Left renal cortex interstitium (tissue), 4 donors: ENCODE results near the gene DMBT1. TPM values are rescaled to one million over a fixed set of nuclear protein-coding genes. Genes with fewer than 3 reads are reported as not detected.

ENCODE experiments used
- DNase-seq, 4 donors: peaks; one replicate each; pipeline ENCODE4 v3.0.0-alpha.2; 2013; ENCODE audit warnings: low read depth in 4 of 4, low spot score in 2 of 4, missing footprints in 1 of 4
- polyA plus RNA-seq, 4 donors: library from polyadenylated mRNA; unstranded; fragments of 120-200 nt; gene quantifications; one replicate each; pipeline ENCODE4 v1.2.1, GENCODE V29; 2013; ENCODE audit not compliant: insufficient read length in 4 of 4

Gene DMBT1
- polyA plus RNA-seq, 4 donors, result 0.03 to 0.14 (median 0.05) TPM

DNA sequence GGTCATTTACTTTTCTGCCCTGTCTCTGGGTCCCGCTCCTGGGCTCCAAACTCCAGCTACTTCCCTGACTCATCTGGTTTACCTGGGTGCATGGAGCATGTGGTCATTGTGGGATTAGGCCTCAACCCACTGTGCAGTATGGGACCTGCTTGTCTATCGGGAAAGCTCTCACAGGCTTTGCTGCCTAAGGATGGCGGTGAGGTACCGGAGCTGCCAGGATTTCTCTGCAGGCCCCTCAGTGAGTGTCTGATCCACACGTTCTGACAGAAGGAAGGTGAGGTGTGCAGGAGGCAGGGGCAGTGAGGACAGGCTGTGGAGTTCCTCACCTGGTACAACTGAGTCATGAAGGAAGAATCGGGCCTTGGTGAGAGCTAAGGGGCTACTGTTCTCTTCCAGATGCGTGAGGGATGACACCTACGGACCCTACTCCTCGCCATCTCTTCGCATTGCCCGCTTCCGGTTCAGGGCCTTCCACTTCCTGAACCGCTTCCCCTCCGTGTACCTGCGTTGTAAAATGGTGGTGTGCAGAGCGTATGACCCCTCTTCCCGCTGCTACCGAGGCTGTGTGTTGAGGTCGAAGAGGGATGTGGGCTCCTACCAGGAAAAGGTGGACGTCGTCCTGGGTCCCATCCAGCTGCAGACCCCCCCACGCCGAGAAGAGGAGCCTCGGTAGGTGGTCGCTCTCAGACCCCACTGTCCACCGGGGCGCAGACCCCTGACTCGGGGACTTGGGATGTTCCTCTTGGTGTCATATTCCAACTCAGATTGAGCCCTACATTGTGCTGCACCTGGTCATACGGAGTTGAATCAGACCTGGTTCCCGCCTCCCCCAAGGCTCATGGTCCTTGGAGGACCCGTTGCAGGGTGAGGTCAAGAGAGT is 82.4 kb downstream of the DMBT1 start:
- no peak for DNase-seq

DNA sequence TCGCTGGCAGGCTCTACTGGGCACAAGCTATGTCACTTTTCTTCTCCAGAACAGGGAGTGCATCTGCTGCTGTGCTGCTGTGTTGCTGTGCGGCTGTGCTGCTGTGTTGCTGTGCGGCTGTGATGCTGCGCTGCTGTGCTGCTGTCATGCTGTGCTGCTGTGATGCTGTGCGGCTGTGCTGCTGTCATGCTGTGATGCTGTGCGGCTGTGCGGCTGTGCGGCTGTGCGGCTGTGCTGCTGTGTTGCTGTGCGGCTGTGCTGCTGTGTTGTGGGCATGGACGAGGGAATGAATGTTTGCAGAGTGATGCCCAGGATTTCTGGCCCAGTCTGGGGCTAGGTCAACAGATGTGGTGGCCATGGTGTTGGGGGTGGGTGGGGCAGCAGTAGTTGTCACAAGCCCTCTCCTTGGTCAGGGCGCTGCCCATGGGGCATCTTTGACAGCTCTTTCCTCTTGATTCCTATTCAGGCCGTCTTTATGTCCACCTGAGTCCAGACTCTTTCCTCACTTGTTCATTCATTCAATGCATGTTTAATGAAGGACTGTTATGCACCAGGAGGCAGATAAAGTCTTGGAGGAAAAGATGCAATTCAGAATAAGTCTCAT is 83.5 kb downstream of the DMBT1 start:
- DNase-seq, result no peak

DNA sequence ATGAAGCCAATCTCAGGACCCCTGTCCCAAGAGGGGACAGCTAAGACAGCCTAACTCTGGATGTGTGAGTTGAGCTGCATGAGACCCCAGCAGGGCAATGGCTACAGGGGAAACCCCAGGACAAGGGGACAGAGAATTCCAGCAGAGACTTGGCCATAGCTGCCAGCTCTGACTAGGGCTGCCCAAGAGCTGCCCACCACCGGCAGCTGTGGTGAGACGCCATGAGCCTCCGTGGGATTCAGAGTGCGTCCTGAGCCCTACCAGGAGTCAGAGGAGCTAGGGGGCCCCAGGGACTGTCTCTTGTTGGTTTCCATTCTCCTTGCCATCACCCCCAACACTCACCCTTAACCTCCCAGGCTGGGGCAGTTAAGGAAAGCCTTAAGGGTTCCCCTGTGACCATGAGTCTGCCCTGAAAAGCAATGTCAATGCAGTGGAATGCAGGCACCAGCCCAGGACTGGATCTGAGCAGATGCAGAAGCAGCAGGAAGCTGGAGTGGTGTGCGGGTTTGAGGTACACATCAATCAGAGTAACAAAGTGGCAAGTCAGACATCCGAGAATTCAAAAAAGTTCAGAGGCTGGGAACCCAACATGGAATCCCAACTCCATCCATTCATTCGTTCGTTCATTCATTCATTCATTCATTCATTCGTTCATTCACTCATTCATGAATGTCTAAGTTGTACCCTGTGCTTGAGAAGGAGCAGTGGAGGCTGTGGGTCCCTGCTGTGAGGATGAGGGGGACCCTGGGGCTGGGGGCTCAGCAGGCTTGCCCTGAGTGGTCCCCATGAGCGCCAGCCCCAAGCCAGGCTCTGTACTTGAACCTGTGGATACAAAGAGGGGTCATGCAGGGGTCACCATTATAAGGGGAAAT is 86.2 kb downstream of the DMBT1 start:
- DNase-seq, result no peak

DNA sequence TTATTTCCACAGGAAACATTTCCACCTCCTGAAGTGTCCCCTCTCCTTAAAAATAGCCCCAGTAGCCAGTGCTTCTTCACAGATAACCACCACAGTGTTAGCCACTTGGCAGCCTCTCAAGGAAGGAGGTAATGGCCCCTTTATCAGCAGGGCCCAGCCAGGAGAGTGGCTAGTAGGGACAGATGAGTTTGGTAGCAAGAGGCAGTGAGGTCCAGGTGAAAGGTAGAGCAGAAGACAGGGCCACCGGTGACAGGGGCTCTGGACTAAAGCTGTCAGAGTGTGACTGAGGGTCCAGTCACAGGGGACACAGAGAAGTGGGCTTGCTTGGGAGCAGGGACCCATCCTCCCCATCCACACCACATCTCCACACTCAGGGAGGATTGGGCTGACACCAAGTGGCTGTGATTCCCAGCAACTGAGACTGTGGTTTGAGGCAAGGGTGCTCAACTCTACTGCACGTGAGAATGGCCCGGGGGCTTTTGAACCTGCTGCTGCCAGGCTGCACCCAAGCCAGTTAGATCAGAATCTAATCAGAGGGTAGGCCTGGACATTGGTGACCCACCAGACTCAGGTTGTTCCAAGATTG is 86.9 kb downstream of the DMBT1 start:
- DNase-seq, result no peak

DNA sequence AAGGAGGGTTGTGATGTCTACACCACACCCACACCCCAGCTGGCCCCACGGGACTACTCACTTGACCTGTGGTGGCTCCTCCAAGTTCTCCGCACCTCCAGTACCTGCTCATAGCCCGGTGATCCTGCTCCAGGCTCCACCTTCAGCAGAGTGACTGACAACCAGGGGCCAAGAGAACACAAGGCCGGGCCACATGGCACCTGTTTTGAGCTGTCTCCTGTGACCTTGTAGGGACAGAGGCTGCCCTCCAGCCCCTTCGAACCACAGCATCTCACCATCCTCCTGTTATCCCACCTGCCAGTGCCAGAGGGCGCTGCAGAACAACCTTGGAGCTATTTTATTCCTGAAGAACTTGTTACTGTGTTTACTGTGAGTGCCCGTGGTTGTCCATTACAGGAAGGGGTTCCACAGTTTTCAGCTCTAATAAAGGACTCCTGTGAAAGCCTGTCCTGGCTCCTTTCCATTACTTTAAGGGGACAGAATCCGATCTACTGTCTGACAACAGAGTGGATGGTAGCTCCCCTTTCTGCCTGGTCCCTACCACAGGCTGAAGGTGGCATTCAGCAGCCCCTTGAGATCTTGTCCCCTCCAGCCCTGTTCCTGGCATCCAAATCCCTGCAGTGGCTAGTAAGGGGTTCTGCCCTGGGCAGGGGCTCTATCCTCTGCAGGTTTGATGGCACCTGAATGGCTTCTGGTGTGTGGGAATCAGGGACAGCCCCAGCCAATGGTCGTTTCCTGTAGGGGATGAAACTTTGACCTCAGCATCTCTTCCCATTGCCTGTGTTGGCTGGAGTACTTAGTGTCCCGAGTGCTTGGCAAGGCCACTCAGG is 88.3 kb downstream of the DMBT1 start:
- peak in 2 of 4 donors; percentile 26 to 45 for DNase-seq

DNA sequence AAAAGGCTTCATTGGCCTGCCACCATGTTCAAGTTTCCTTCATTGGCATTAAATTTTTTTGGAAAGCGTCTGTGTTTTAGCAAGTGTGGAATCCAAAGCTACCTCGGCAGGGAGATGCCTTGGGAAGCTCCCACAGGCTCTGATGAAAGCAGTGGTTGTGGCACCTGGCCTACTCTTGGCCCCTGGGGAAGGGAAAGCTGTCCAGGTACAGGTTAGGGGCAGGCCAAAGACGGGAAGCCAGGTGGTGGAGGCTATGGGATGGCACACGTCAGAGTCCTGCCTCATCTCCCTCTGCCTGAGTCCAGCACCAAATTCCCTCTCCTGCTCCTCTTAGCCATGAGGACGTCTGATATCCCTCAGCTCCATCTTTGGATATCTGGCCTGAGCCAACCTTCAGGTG is 89.3 kb downstream of the DMBT1 start:
- no peak for DNase-seq

DNA sequence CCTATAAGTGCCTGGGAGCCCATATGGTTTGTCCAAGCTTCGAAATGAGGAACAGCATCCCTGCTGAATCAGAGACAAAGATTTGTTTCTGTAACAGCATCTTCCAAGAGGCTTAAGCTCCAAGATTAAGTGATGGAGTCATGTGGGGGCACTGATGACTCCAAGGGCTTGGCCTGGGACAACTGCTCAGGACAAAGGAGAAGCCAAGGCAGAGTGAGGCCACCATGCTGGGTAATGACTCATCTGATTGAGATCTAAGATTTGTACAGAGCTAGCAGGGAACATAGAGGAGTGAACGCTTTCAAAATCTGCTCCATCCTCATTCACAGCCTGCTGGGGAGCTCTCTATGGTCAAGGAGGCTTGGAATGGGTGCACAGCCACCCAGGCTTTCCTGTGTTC is 89.8 kb downstream of the DMBT1 start:
- DNase-seq, result no peak

DNA sequence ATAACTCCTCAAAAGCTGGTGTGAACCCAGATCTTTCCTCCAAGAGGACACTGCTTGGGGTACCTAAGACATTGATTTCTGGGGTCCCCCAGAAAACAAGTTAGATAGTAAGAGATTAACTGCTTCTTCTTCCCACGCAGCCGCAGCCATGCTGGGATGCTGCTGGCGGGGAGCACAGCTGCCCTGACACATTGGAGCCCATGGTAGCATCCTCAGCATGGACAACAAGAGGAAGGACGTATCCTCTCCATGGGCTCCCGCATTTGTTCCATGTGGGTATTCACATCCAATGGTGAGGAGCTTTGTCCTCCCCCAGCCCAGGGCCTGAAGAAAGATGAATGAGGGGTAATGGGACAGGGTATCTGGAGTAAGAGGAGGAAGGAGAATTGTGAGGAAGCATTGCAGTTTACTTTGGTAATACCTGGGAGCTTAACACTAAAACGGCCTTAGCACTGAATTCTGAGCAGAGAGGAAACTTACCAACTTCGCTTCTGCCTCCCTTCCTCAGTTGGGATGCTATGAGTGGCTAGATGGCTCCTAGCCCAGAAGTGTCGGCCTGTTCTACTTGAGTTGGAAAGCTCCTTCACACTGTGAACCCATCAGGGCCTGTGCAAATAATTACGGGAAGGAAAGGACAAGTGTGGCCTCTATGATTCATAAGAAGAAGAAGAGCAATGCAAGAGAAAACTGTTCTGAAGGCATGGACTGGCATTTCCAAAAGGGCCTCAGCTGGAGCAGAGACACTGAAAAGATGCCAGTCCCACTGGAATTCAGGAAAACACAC is 95.2 kb downstream of the DMBT1 start:
- DNase-seq, result no peak

DNA sequence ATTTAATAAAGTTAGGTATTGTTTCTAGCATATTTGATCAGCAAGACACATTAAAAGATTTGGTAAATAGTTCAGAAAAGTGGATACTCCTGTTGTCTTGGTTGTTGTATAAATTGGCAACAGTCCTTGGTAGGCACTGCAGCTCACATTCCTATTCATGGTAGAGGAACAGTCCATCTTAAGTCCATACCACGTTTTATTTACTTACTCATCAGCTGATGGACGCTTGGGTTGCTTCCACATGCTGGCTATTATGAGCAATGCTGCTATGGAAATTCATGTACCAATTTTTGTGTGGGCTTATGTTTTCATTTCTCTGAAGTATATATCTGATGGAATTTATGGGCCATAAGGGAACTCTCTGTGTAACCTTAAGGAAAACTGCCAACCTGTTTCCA is 95.8 kb downstream of the DMBT1 start:
- DNase-seq, result no peak

DNA sequence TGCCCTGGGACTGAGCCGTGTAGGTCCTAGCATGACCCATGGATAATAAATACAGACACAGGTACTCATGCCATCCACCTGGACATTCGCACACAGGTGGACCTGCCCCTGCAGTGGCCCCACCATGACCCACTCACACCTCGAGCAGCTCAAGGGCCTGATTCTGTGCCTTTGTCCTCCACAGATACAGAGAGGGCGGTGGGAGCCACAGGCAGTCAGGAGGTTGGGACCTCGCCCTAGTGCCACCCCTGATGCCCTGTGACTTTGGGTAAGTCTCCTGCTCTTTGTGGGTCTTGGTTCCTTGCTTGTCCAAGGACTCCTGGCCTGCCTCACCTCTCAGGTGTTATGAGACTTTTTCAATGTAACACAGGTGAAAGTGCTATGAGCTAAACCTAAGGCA is 96.2 kb downstream of the DMBT1 start:
- no peak for DNase-seq

DNA sequence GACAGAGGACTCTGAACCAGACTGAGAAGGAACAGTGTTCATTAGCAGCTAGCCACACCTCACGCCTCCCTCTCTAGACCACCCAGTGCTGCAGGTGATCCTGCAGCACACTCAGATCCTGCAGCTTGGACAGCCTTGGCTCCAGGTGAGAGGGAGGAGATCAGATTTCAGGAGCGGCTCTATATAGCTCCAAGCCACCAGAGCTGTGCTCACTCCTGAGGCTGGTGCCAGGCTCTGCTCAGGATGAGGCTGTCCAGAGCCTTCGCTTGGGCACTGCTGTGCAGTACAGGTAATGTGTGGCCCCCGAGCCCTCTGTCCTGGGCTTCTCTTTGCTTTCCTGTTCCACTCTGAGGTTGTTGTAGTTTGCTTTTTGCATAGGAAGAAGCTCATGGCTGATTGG is 96.7 kb downstream of the DMBT1 start:
- DNase-seq, result no peak

DNA sequence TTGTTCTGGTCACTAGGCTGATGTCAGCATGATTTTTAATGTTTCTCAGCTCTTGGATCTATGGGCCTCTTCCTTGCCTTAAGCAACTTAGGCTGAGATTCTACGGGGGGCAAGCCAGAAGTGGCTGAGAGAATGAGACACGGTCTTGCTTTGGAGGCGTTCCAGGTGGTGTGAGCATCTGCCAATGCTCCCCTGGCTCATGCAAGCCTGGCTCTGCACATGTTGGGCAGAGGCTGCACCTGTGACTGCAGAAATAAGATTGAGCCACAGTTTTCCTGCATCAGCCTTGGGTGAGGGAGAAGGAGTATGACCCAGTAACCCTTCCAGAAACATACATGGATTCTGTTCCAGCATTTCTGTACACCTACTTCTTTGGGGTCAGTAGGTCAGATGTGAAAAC is 97.2 kb downstream of the DMBT1 start:
- no peak for DNase-seq

DNA sequence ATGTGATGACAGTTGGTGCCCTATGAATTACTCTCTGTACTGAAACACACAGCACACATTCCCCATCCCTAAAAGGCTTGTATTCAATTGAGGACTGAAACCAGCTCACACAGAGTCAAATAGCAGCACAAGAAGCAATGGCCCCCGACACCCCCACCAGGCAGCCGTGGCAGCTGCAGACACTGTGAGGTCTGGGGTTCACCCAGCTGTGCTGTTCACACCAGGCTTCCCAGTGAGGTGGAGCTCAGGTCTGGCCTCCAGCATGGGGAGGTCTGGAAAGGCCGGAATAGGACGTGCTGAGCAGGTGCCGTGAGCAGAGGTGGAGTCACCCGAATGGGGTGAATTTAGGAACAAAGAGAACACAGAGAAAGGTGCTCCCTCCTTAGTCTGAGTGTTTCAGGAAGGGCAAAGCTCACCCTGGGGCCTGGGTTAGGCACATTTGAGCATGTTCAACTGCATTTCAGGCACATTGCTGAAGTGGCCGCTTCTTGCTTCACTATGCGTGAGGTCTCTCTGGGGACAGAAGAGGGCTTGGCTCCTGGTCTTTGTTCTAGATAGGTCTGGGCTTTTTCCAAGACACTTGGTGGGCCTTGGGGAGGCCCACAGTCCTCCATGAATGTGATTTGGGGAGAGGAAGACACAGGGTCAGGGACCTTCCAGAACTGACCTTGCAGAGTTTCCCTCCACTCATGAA is 97.9 kb downstream of the DMBT1 start:
- DNase-seq, result no peak

DNA sequence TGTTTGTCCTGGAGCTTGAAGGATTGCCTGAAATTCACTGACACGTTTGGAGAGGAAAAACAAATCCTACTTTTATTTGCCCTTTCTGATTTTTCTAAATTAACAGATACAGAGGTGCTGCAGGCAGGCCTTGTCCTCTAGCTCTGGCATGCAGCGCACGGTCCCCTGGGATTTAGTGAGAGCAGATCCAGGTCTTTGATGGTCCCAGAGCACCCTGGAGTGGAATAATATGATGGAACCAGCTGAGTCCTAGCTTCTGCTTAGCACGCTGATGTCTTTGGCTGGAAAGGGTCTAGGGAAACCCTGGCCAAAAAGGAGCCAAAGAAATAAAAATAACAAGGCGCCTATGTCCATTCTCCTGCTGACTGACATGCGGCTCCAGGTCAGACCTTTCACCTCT is 98.6 kb downstream of the DMBT1 start:
- no peak for DNase-seq

DNA sequence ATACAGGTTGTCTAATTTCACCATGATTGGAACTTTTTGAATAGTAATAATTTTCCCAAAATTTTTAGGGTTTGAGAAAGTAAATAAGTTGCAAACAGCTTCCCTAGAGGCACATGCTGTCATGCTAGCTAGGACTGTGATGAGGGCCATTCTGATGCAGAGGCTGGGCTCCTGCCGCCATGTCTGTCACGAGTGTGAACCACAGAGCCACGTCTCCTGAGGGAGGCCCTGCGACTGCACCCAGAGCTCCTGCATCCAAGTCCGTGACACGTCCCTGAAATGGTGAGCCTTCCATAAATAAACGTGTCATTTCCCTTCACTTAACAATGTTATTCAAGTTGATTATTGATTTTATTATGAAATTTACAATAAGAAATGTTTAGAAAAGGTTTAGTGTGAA is 99.1 kb downstream of the DMBT1 start:
- no peak for DNase-seq

DNA sequence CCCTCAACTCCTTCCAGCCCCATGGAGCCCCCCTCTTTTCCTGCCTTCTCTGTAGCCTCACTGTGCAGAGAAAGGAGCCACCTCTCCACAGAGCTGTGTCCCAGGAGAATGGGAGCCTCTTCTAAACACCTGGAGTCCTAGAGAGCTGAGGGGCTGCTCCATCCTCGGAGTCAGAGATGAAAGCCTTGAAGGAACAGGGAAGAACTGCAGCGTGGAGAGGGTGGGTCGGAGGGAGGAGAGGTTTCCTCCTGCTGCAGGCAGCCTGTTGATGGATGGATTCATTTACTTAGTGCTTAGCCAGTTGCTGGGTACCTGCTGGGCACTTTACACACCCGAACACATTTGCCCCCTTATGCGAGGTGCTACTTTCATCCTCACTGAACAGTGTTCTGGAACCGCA is 100.1 kb downstream of the DMBT1 start:
- DNase-seq, result no peak

DNA sequence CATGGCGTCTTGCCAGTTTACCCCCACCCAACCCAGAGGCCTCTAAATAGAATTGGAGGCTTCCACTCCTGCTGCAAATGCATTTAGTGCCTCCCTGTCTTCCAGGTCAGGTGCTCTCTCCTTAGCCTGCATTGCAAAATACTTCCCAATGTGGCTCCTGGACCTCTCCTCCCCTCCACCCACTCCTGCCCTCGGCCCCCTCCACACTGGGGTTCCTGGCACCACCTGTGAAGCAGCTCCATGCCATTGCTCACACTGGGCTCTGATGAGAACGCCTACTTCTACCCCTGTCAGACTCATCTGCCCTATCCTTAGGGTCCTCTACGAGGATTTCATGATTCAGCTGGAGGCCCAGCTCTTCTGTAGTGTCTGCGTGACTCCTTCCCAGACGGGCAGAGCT is 101.7 kb downstream of the DMBT1 start:
- DNase-seq, result no peak

DNA sequence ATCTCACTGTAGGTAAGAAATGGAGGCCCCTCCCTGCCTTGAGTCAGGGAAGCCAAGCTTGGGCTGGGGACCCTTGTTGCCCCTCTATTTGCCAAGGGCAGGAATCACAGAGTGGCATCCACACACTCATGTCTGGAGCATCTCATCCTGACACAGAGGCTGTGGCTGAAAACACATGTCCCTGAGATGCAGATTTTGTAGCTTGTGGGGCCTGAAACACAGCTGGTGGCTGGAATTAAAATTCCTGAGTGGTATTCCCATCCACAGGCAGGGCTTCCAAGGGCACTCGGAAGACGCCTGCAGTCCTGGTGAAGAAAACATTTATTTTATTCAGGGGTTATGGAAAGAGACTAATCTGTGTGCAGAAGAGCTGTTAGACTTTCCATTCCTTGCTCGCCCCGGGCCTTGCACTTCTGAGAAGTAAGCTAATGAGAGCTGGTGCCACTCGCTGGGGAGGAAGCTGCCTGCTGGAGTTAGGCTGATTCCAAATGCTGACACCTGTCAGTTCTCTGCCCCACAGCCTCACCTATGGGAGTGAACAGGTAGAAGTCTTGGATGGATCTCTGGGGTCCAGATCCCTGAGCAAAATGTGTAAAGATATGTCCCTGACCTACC is 103.1 kb downstream of the DMBT1 start:
- no peak for DNase-seq
